Measurements from ENCODE around the gene UNC5C.

UNC5C gene

GRCh38 chr4:95300304-95300703, 248.5 kb downstream of the UNC5C start:
- Histone ChIP-seq H3K36me3 (ENCODE audit: control insufficient read depth in 4 of 4, insufficient read depth in 4 of 4, low read length in 3 of 4) (no peaks in the 10 kb centered on the region), H3K27me3 (replicated peaks in 2 of 5; ENCODE audit: control insufficient read depth in 4 of 5, insufficient read depth in 5 of 5, low read length in 4 of 5) (no peaks in the 10 kb centered on the region), H3K9me3 (ENCODE audit: control extremely low read depth in 1 of 5, control insufficient read depth in 4 of 5, insufficient read depth in 2 of 5, low read depth in 1 of 5, low read length in 4 of 5) (peaks cover 0 to 3% (median 0%) of the 10 kb centered on the region in 5 experiments), H3K4me3 (ENCODE audit: control insufficient read depth in 1 of 7, extremely low read depth in 1 of 7, insufficient read depth in 4 of 7, low read depth in 2 of 7, low read length in 6 of 7) (no peak overlapping the region), H3K27ac (ENCODE audit: insufficient read depth in 1 of 2, low read depth in 1 of 2, low read length in 2 of 2, poor library complexity in 1 of 2, severe bottlenecking in 2 of 2) (no peak overlapping the region), H3K4me1 (ENCODE audit: control extremely low read depth in 1 of 4, control insufficient read depth in 4 of 4, insufficient read depth in 4 of 4, low read length in 3 of 4) (no peaks in the 10 kb centered on the region)
- no CpG with 5 or more reads among the region's 1 CpG for WGBS (ENCODE audit: insufficient coverage)
- ChIA-PET POLR2A (no interaction called here), CTCF (no interaction called here)
- DNase-seq = no peak

GRCh38 chr4:95296052-95296451, 252.7 kb downstream of the UNC5C start:
- Histone ChIP-seq H3K27ac (ENCODE audit: insufficient read depth in 1 of 2, low read depth in 1 of 2, low read length in 2 of 2, poor library complexity in 1 of 2, severe bottlenecking in 2 of 2) (no peak overlapping the region), H3K36me3 (ENCODE audit: control insufficient read depth in 4 of 4, insufficient read depth in 4 of 4, low read length in 3 of 4) (no peaks in the 10 kb centered on the region), H3K9me3 (ENCODE audit: control extremely low read depth in 1 of 5, control insufficient read depth in 4 of 5, insufficient read depth in 2 of 5, low read depth in 1 of 5, low read length in 4 of 5) (peaks cover 0 to 3% (median 0%) of the 10 kb centered on the region in 5 experiments), H3K4me1 (ENCODE audit: control extremely low read depth in 1 of 4, control insufficient read depth in 4 of 4, insufficient read depth in 4 of 4, low read length in 3 of 4) (peaks cover 0 to 14% (median 10%) of the 10 kb centered on the region in 4 experiments), H3K4me3 (ENCODE audit: control insufficient read depth in 1 of 7, extremely low read depth in 1 of 7, insufficient read depth in 4 of 7, low read depth in 2 of 7, low read length in 6 of 7) (no peak overlapping the region), H3K27me3 (replicated peaks in 2 of 5; ENCODE audit: control insufficient read depth in 4 of 5, insufficient read depth in 5 of 5, low read length in 4 of 5) (no peaks in the 10 kb centered on the region)
- POLR2A ChIA-PET = no interaction called here
- no peak for DNase-seq
- CTCF ChIA-PET = no interaction called here
- no CpG with 5 or more reads among the region's 2 CpGs for WGBS (ENCODE audit: insufficient coverage)

GRCh38 chr4:95295157-95295556, 253.6 kb downstream of the UNC5C start:
- H3K4me1 ChIP-seq (ENCODE audit: control extremely low read depth in 1 of 4, control insufficient read depth in 4 of 4, insufficient read depth in 4 of 4, low read length in 3 of 4) = peaks cover 2 to 23% (median 13%) of the 10 kb centered on the region in 4 experiments
- POLR2A ChIA-PET = no interaction called here
- H3K36me3 ChIP-seq (ENCODE audit: control insufficient read depth in 4 of 4, insufficient read depth in 4 of 4, low read length in 3 of 4) = no peaks in the 10 kb centered on the region
- H3K27me3 ChIP-seq (replicated peaks in 2 of 5; ENCODE audit: control insufficient read depth in 4 of 5, insufficient read depth in 5 of 5, low read length in 4 of 5) = no peaks in the 10 kb centered on the region
- H3K9me3 ChIP-seq (ENCODE audit: control extremely low read depth in 1 of 5, control insufficient read depth in 4 of 5, insufficient read depth in 2 of 5, low read depth in 1 of 5, low read length in 4 of 5) = peaks cover 0 to 3% (median 0%) of the 10 kb centered on the region in 5 experiments
- no peak for DNase-seq
- H3K4me3 ChIP-seq (ENCODE audit: control insufficient read depth in 1 of 7, extremely low read depth in 1 of 7, insufficient read depth in 4 of 7, low read depth in 2 of 7, low read length in 6 of 7) = no peak overlapping the region
- H3K27ac ChIP-seq (ENCODE audit: insufficient read depth in 1 of 2, low read depth in 1 of 2, low read length in 2 of 2, poor library complexity in 1 of 2, severe bottlenecking in 2 of 2) = no peak overlapping the region
- WGBS (ENCODE audit: insufficient coverage) = no CpG with 5 or more reads among the region's 1 CpG
- CTCF ChIA-PET = no interaction called here

- Histone ChIP-seq H3K4me3 (ENCODE audit: control insufficient read depth in 1 of 7, extremely low read depth in 1 of 7, insufficient read depth in 4 of 7, low read depth in 2 of 7, low read length in 6 of 7) (no peak overlapping the region), H3K27ac (ENCODE audit: insufficient read depth in 1 of 2, low read depth in 1 of 2, low read length in 2 of 2, poor library complexity in 1 of 2, severe bottlenecking in 2 of 2) (no peak overlapping the region), H3K36me3 (ENCODE audit: control insufficient read depth in 4 of 4, insufficient read depth in 4 of 4, low read length in 3 of 4) (no peaks in the 10 kb centered on the region), H3K9me3 (ENCODE audit: control extremely low read depth in 1 of 5, control insufficient read depth in 4 of 5, insufficient read depth in 2 of 5, low read depth in 1 of 5, low read length in 4 of 5) (peaks cover 0 to 3% (median 0%) of the 10 kb centered on the region in 5 experiments), H3K27me3 (replicated peaks in 2 of 5; ENCODE audit: control insufficient read depth in 4 of 5, insufficient read depth in 5 of 5, low read length in 4 of 5) (no peaks in the 10 kb centered on the region), H3K4me1 (ENCODE audit: control extremely low read depth in 1 of 4, control insufficient read depth in 4 of 4, insufficient read depth in 4 of 4, low read length in 3 of 4) (peaks cover 4 to 28% (median 19%) of the 10 kb centered on the region in 4 experiments)
- POLR2A ChIA-PET = no interaction called here
- DNase-seq = no peak
- 88% methylated on average over 4 of the region's 4 CpGs for WGBS (ENCODE audit: insufficient coverage)
- CTCF ChIA-PET = no interaction called here
Measured at GRCh38 chr4:95294321-95294720, 254.5 kb downstream of the UNC5C start.

- Histone ChIP-seq H3K4me3 (ENCODE audit: control insufficient read depth in 1 of 7, extremely low read depth in 1 of 7, insufficient read depth in 4 of 7, low read depth in 2 of 7, low read length in 6 of 7) (no peak overlapping the region), H3K4me1 (ENCODE audit: control extremely low read depth in 1 of 4, control insufficient read depth in 4 of 4, insufficient read depth in 4 of 4, low read length in 3 of 4) (peaks cover 6 to 36% (median 27%) of the 10 kb centered on the region in 4 experiments), H3K27ac (ENCODE audit: insufficient read depth in 1 of 2, low read depth in 1 of 2, low read length in 2 of 2, poor library complexity in 1 of 2, severe bottlenecking in 2 of 2) (no peak overlapping the region), H3K9me3 (ENCODE audit: control extremely low read depth in 1 of 5, control insufficient read depth in 4 of 5, insufficient read depth in 2 of 5, low read depth in 1 of 5, low read length in 4 of 5) (no peaks in the 10 kb centered on the region), H3K27me3 (replicated peaks in 2 of 5; ENCODE audit: control insufficient read depth in 4 of 5, insufficient read depth in 5 of 5, low read length in 4 of 5) (no peaks in the 10 kb centered on the region), H3K36me3 (ENCODE audit: control insufficient read depth in 4 of 4, insufficient read depth in 4 of 4, low read length in 3 of 4) (no peaks in the 10 kb centered on the region)
- ChIA-PET CTCF (no interaction called here), POLR2A (no interaction called here)
- peak in 2 of 3 donors; percentile 46 to 58 for DNase-seq
- no CpG with 5 or more reads among the region's 1 CpG for WGBS (ENCODE audit: insufficient coverage)
Measured at GRCh38 chr4:95293014-95293413, 255.8 kb downstream of the UNC5C start.

GRCh38 chr4:95290702-95291101, 258.1 kb downstream of the UNC5C start:
- H3K4me3 ChIP-seq (ENCODE audit: control insufficient read depth in 1 of 7, extremely low read depth in 1 of 7, insufficient read depth in 4 of 7, low read depth in 2 of 7, low read length in 6 of 7) = peak overlapping the region in 1 of 7 experiments; percentile 48
- POLR2A ChIA-PET = interaction anchor here (0.6 kb wide), 1 partner anchor 46 kb away, joined by 3 read pairs; no protein-coding TSS in a partner anchor
- H3K27me3 ChIP-seq (replicated peaks in 2 of 5; ENCODE audit: control insufficient read depth in 4 of 5, insufficient read depth in 5 of 5, low read length in 4 of 5) = no peaks in the 10 kb centered on the region
- CTCF ChIA-PET = no interaction called here
- no peak overlapping the region for H3K27ac ChIP-seq (ENCODE audit: insufficient read depth in 1 of 2, low read depth in 1 of 2, low read length in 2 of 2, poor library complexity in 1 of 2, severe bottlenecking in 2 of 2)
- H3K4me1 ChIP-seq (ENCODE audit: control extremely low read depth in 1 of 4, control insufficient read depth in 4 of 4, insufficient read depth in 4 of 4, low read length in 3 of 4) = peaks cover 6 to 36% (median 27%) of the 10 kb centered on the region in 4 experiments
- WGBS (ENCODE audit: insufficient coverage) = 0% methylated on average over 1 of the region's 6 CpGs
- no peaks in the 10 kb centered on the region for H3K36me3 ChIP-seq (ENCODE audit: control insufficient read depth in 4 of 4, insufficient read depth in 4 of 4, low read length in 3 of 4)
- peak; percentile 24 to 85 (median 72) for DNase-seq
- H3K9me3 ChIP-seq (ENCODE audit: control extremely low read depth in 1 of 5, control insufficient read depth in 4 of 5, insufficient read depth in 2 of 5, low read depth in 1 of 5, low read length in 4 of 5) = no peaks in the 10 kb centered on the region

- peak in 2 of 3 donors; percentile 34 to 67 for DNase-seq
Measured at GRCh38 chr4:95289028-95289634, 259.6 kb downstream of the UNC5C start.

More at GRCh38 chr4:95289028-95289634, 259.6 kb downstream of the UNC5C start:
- CTCF ChIA-PET = no interaction called here
- no peaks in the 10 kb centered on the region for H3K27me3 ChIP-seq (replicated peaks in 2 of 5; ENCODE audit: control insufficient read depth in 4 of 5, insufficient read depth in 5 of 5, low read length in 4 of 5)
- no peaks in the 10 kb centered on the region for H3K36me3 ChIP-seq (ENCODE audit: control insufficient read depth in 4 of 4, insufficient read depth in 4 of 4, low read length in 3 of 4)
- no peaks in the 10 kb centered on the region for H3K9me3 ChIP-seq (ENCODE audit: control extremely low read depth in 1 of 5, control insufficient read depth in 4 of 5, insufficient read depth in 2 of 5, low read depth in 1 of 5, low read length in 4 of 5)
- no peak overlapping the region for H3K4me3 ChIP-seq (ENCODE audit: control insufficient read depth in 1 of 7, extremely low read depth in 1 of 7, insufficient read depth in 4 of 7, low read depth in 2 of 7, low read length in 6 of 7)
- WGBS (ENCODE audit: insufficient coverage) = 40% methylated on average over 1 of the region's 1 CpG
- peaks cover 6 to 36% (median 27%) of the 10 kb centered on the region in 4 experiments for H3K4me1 ChIP-seq (ENCODE audit: control extremely low read depth in 1 of 4, control insufficient read depth in 4 of 4, insufficient read depth in 4 of 4, low read length in 3 of 4)
- POLR2A ChIA-PET = no interaction called here
- H3K27ac ChIP-seq (ENCODE audit: insufficient read depth in 1 of 2, low read depth in 1 of 2, low read length in 2 of 2, poor library complexity in 1 of 2, severe bottlenecking in 2 of 2) = peak overlapping the region in 1 of 2 experiments; percentile 18
